GM12891 (cell line): ENCODE results near the gene FBF1.
"Not testable (repeated sequence)": the region's sequence is repeated elsewhere in the genome, so short reads cannot be mapped to it uniquely, and the experiment has no call there.

Experiments
- DNase-seq: peaks from one replicate; pipeline ENCODE4 v3.0.0; 2011; ENCODE audit warnings: low spot score; ENCODE audit not compliant: insufficient read length
- FAIRE-seq: peaks from 2 replicates; lab custom pipeline; 2011; peaks lifted over from hg19 to GRCh38; lab: Jason Lieb, UNC
- PAX5 ChIP-seq: IDR thresholded peaks from 2 replicates; pipeline ENCODE4 v1.6.1; 2011; ENCODE audit warnings: low read length, moderate library complexity, mild to moderate bottlenecking; ENCODE audit not compliant: insufficient read depth, severe bottlenecking
- POLR2A ChIP-seq: IDR thresholded peaks from 2 replicates; pipeline ENCODE4 v1.6.1; 2011; ENCODE audit warnings: low read depth, low read length, control low read depth
- POLR2AphosphoS5 ChIP-seq: IDR thresholded peaks from 2 replicates; pipeline ENCODE4 v1.6.1; 2011; ENCODE audit warnings: low read depth, low read length, control low read depth
- POU2F2 ChIP-seq: IDR thresholded peaks from 2 replicates; pipeline ENCODE4 v1.6.1; 2011; ENCODE audit warnings: low read depth, mild to moderate bottlenecking, control low read depth, low read length, moderate library complexity
- SPI1 ChIP-seq: IDR thresholded peaks from 2 replicates; pipeline ENCODE4 v1.6.1; 2011; ENCODE audit warnings: low read depth, low read length, control low read depth
- TAF1 ChIP-seq: IDR thresholded peaks from 2 replicates; pipeline ENCODE4 v1.6.1; 2011; ENCODE audit warnings: low read depth, low read length, control low read depth

The FBF1 gene

DNA sequence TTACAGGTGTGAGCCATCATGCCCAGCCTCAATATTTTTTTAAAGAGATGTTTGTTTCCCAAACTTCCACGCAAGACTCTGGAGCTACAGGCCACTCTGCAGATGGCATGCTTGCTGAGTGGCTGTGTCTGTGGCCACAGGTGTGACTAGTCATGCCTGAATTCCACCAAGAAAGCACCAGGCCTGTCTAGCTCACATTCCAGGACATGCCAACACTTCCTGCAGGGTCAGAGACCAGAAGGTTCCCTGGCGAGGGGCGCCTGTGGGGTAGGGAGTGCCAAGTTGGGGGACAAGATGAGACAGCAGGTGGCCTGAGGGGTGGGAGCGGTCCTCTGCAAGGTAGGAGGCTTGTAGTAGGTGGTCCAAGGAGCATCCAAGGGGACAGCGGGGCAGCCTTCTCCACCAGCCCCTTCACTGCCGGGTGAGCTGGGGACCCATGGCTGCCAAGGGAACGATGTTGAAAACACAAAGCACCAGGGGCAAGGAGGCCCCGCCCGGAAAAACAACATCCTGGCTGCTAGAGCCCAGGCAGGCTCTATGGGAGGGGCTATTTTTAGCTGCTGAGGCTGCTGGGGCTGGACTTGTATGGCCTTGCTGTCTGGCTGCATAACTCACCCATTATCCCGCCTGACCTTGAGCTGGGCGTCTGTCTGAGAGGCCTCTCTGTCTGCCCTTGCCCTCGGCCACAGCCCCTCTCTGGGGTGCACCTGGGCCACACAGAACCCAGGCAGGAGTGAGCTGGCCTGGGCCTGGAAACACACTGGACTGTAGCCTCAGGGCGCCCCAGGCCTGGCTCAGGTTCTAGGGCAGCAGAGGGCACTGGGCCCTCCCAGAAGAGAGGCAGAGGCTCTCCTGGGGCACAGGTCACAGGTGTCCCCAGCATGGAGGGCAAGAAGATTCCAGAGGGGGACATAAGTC is 68.1 kb downstream of the FBF1 start:
- FAIRE-seq, result no peak
- TF ChIP-seq POLR2A, result no peak
- no peak for TF ChIP-seq POU2F2
- TF ChIP-seq TAF1, result no peak
- TF ChIP-seq PAX5, result no peak
- TF ChIP-seq SPI1, result no peak
- TF ChIP-seq POLR2AphosphoS5, result no peak
- DNase-seq, result no peak

GRCh38 chr17:75870228-75870627 is 70.6 kb downstream of the FBF1 start:
- not testable (repeated sequence) for DNase-seq, FAIRE-seq

- no peak for FAIRE-seq
- no peak for DNase-seq
- TF ChIP-seq SPI1, result no peak
- TF ChIP-seq TAF1, result no peak
- TF ChIP-seq POU2F2, result no peak
- TF ChIP-seq POLR2AphosphoS5, result no peak
- no peak for TF ChIP-seq POLR2A
- TF ChIP-seq PAX5, result no peak
Measured at GRCh38 chr17:75869282-75870141, 71.3 kb downstream of the FBF1 start.

DNA sequence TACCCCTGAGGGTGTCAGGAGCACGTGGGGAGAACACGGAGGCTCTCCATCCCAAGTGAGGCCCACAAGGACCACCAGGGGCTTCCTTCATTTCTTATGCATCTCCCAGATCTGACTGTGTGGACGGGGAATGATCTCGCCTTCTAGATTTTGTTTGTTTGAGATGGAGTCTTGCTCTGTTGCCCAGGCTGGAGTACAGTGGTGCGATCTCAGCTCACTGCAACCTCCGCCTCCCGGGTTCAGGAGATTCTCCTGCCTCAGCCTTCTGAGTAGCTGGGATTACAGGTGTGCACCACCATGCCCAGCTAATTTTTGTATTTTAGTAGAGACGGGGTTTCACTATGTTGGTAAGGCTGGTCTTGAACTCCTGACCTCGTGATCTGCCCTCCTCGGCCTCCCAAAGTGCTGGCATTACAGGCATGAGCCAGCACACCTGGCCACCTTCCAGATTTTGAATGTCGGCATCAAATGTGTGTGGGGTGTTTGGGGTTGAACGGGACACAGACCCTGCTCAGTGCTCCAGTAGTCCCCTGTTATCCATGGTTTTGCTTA is 72.0 kb downstream of the FBF1 start:
- DNase-seq, FAIRE-seq: not testable (repeated sequence)

DNA sequence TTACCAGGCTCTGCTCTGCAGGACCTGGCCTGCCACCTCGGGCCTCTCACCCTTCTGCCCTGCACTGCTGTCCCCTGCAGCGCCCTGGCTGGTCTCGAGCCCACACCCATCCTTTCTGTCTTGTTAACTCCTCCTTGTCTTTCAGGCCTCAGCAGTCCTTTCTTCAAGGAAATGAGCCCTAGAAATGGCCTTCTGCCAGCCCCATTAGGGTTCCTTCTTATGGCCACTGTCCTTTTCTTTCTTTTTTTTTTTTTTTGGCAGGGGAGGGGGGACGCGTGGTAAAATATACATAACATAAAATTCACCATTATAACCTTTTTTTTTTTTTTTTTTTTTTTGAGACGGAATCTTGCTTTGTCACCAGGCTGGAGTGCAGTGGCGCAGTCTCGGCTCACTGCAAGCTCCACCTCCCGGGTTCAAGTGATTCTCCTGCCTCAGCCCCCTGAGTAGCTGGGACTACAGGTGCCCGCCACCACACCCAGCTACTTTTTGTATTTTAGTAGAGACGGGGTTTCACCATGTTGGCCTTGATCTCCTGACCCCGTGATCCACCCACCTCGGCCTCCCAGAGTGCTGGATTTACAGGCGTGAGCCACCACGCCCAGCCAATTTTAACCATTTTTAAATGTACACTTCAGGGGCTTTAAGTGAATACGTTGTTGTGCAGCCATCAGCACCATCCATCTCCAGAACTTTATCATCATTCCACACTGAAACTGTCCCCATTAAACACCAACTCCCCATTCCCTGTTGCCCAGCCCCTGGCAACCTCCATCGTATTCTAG is 75.2 kb downstream of the FBF1 start:
- DNase-seq, FAIRE-seq: not testable (repeated sequence)

GRCh38 chr17:75864887-75865286 is 76.0 kb downstream of the FBF1 start:
- DNase-seq, FAIRE-seq: not testable (repeated sequence)

DNA sequence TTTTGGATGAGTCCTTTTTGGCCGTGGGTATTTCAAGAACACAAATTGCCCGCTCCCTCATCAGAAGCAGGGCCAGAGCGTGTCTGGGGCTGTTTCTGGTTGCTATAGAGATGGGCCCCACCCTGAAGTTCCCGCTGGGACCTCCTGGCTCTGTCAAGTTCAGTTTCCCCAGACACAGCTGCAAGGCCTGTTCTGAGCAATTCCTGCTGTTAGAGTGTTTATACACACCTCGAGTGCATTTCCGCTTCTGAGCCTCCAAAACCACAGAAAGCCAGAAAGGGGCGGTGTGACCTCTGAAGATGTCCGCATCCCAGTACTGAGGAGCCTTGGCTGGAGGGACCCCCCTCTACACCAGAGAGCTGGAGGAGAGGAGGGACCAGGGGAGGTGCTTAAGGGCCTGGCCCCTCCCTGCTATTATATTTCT is 76.4 kb downstream of the FBF1 start:
- DNase-seq (peak; percentile 80), FAIRE-seq (peak; percentile 90)
- TF ChIP-seq SPI1 (peak; percentile 65), POU2F2 (peak; percentile 38; the same call in 1 of the 2 replicates), PAX5 (no peak), POLR2A (no peak)

DNA sequence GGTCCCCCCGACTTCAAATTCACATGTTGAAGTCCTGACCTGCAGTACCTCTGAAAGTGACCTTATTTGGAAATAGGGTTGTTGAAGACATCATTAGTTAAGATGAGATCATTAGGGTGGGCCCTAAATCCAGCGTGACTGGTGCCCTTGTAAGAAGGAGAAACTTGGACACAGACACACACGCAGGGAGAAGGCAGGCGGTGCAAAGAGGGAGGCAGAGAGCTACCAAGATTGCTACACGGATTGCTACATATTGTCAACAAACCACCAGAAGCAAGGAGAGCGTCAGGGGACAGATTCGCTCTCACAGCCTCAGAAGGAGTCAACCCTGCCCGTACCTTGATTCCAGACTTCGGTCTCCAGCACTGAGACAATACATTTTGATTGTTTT is 78.9 kb downstream of the FBF1 start:
- DNase-seq (no peak), FAIRE-seq (no peak)
- TF ChIP-seq PAX5 (no peak), POU2F2 (no peak), TAF1 (no peak), SPI1 (no peak), POLR2AphosphoS5 (no peak), POLR2A (no peak)
